ENCODE data around the gene EYS.
"Not testable (repeated sequence)": the region's sequence is repeated elsewhere in the genome, so short reads cannot be mapped to it uniquely, and the experiment has no call there.

EYS gene

DNA sequence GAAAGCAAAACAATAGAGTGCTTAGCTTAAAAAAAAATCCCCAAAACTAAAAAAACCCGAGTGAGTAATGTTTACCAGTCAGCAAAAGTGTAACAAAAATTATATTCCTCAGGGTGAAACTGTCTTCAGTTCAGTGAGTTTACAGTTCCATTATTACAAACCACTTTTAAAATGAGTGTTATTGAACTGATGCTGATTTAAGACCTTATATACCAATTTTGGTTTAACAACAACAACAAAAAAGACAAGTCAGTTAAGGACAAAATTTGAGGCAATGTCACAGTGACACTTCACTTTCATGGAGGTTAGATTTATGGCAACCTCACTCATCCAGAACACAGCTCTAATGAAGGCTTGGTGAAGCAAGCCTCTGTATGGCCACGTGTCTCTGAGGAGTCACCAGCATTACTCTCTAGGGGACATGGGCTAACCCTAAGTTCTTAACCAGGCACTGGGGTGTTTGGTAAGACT lies 1440.6 kb downstream of the EYS start:
- DNase-seq = no peak

DNA sequence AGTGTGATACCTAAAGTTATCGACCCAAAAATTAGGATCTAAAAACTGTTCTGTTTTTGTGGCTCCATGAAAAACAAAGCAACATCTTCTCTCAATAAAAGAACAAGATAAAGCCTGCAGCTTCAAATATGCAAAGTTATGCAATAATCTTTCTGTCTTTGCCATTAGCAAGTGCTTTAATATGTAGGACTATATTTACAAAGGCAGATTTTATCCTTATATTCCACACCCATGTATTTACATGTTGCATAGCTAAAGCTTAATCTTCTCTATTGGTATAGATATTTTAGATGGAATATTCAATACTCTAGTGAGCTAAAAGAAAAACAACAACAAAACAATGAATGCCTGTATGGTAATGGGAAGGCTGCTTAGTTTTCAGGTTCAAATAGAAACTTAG lies 1443.2 kb downstream of the EYS start:
- DNase-seq = no peak

DNA sequence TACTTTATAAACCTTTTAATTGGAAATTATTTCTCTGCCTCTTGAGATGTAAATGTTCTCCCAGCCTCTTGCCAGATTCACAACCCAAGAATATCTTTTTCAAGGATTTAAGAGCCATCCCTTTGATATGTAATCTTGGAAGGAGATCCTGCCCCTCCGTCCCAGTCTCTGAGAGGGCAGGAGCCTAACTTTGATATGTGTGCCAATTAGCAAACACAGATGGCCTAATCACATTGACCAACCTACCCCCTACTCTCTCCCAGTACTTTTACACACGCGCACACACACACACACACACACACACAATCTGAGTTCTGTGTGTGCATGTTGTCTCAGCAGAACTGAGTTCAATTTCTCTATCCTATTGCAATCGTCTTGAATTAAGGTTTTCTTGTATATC lies 1447.7 kb downstream of the EYS start:
- DNase-seq = no peak

DNA sequence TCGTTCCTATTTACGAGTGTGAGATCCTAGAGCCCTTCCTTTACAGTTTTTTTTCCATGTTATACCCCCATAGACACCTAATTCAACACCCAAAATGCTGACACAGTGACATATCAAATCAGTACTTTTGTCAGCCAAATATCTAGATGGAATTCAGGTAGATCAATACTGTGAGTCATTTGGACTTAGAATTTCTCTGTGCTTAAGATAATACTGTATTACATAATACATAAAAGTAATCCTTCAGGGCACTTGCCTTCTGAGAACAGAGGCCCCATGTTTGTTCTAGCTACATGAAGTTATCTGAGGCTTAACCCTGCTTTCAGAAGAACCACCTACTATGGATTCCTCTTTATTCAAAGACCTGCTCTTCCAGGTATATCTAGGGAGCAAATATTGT lies 1448.3 kb downstream of the EYS start:
- DNase-seq = no peak

DNA sequence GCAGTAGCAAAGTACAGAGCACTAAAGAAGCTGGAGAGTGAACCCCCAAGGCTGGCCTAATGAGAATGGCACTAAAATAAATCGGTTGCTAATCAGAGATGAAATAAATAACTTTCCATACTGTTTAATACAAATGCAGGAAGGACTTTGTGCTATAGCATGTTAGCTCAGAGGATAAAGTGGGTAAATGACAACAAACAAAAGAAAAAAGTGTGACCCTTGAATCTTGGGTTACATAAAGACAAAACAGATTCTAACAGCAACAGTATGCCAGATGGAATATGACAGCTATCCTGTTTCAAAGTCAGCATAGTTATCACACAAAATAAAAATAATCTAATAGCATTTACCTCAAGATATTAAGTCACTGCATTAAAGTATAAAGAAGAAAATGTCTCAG lies 1448.7 kb downstream of the EYS start:
- no peak for DNase-seq

DNA sequence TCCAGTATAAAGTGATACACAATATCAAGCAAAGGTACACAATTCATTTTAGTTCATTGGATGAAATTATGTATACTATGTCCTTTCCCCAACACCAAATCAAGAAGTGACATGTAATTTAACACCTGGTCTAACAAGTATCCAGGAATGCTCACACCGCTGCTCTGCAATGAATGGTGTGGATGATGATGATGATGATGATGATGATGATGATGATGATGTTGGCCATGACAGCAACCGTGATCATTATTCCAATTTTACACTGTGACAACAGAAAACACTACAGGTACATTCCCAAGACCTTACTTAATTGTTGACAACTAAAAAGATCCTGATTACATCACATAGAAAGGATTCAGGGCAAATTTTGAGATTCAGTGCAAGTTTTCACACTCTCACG lies 1449.4 kb downstream of the EYS start:
- DNase-seq = no peak

DNA sequence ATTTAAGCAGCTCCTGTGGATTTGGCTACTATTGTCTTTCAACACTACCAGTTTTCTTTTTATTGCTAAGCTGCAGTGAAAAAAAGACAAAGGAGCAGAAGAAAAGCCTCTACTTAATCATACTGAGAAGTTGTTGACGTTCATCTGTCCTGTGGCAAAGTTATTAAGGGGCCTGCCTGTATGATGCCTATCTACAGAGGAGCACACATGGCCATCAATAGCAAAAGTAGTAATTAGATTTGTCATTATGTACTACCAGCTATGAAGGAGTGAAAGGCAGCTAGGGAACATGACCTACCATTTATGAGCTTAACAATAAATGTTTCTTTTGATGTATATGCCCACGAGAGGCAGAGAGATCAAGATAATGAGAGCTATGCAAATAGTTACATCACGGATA lies 1450.5 kb downstream of the EYS start:
- no peak for DNase-seq

DNA sequence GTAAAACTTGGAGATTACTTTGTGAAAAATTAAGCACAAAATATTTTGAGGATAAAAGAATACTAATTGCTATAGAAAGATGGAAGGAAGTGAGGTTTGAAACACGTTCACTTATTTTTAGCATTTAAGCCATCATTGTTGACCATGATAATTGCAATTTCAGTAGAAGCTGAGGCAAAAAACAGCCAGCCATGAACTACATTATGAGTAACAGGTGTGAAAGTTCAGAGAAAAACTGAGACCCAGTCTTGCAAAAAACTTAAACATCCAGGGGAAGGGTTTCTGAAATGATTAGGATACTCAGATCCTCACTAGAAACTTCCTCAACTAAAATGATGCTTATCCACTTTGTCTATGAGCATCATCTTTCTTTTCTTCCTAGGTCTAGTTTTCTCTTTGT lies 1452.0 kb downstream of the EYS start:
- no peak for DNase-seq

DNA sequence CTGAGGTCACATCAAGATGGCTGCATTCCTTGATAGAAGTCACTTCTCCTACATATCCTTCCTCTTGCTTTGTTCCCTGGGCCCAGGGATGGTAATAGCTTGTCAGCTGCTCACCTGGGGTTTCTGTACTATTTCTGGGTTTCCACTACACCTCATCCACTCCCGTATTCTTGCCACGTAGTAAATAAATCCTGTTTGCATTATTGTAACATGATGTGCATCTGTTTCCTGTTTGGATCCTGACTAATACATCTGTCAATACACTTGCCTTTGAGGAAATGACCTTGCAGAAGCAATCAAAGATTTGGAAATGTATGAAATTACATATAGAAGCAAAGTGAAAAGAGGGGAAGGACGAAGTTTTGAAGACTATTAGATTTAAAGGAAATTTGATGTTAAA lies 1452.5 kb downstream of the EYS start:
- no peak for DNase-seq

DNA sequence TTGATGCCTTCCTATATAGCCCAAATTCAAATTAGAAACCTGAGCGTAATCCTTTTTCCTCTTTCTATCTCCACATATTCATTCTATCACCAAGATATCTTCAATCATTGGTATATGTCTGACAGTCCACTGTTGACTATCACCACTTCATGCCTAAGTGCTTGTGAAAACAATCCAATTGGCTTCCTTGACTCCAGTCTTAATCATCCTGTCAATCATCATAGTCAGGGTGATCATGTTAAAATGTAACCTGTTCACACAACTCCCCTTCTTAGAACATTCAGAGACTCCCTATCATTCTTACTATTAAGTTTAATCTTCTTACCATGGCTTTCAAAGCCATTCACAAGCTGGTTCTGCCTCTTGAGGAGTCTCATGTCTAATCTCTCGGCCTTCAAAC lies 1454.8 kb downstream of the EYS start:
- DNase-seq = no peak

DNA sequence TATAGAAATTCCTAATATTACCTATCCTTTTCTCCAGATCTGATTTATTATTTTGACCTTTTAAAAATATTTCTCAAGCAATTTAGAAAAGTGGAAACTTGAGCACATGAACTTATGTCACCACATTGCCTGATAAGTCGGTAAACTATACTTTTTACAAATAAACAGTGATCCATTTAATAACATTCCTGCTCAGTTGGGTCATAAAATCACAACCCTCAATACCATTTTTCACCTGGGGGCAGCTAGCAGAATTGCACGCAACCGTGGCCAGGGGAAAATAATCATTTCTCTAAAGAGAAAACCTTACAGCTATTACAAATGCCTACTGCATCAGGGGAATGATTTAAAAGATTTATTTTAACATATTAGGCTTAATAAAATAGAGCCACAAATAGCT lies 1456.9 kb downstream of the EYS start:
- DNase-seq = no peak

DNA sequence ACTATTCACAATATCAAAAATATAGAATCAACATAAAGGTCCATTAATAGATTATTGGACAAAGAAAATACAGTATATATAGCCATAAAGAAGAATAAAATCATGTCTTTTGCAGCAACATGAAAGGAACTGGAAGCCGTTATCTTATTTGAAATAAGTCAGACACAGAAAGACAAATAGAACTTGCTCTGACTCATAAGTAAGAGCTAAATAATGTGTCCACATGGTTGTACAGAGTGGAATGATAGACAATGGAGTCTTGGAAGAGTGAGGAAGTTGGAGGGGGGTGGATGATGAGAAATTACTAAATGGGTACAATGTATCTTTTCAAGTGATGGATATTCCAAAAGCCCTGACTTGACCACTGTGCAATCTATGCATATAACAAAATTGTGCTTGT lies 1457.9 kb downstream of the EYS start:
- no peak for DNase-seq

DNA sequence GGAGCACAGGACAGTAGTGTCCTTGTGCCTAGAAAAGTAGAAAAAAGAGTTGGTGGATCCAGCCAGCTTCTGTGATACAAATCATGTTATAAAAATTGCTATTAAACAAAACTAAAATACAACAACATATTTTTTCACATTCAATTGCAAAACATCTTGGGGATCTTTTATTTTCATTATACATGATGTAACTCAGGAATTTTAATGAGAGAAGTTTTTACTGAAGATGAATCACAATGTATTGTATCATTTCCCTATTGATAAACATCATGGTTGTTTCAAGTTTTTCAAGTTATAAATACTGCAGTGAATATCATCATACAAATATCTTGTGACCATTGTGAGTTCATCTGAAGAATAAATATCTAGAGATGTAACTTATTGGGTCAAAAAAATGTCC lies 1463.4 kb downstream of the EYS start:
- no peak for DNase-seq

DNA sequence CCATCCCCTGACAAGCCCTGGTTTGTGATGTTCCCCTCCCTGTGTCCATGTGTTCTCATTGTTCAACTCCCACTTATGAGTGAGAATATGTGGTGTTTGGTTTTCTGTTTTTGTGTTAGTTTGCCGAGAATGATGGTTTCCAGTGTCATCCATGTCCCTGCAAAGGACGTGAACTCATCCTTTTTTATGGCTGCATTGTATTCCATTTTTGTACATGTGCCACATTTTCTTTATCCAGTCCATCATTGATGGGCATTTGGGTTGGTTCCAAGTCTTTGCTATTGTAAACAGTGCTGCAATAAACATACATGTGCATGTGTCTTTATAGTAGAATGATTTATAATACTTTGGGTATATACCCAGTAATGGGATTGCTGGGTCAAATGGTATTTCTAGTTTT lies 1468.1 kb downstream of the EYS start:
- not testable (repeated sequence) for DNase-seq

DNA sequence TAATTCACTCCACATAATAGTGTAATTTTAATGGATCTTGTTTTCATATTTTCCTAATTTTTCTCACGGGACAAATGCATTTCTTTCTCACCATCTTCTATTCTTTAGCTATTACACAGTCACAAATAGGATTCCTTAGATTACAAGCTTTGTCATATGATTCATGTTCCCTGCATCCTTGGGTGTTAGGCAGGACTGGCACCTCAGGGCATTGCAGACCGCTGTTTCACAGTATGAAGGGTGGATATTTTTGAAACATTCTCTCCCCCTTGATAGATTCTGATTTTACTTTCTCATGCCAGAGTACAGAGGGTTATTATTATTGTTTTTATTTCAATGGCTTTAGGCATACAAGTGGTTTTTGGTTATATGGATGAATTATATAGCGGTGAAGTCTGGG lies 1469.0 kb downstream of the EYS start:
- DNase-seq = no peak

DNA sequence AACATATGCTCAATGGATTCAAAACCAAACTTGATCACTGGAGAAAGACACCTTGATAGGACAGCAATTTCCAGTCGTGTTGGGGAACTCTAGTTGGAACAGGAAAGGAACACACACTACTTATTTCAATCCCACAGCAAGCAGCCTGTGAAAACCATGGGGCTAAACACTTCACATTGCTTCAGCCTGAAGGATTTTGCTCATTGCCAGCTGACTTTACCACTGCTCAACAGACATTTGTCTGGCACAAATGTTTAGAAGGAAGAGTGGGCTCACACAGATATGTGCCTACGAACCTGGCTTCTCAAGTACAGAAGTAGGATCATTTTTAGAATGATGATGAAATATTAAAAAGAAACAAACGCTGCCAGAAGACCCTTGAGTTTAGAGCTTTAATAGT lies 1473.3 kb downstream of the EYS start:
- DNase-seq = no peak

DNA sequence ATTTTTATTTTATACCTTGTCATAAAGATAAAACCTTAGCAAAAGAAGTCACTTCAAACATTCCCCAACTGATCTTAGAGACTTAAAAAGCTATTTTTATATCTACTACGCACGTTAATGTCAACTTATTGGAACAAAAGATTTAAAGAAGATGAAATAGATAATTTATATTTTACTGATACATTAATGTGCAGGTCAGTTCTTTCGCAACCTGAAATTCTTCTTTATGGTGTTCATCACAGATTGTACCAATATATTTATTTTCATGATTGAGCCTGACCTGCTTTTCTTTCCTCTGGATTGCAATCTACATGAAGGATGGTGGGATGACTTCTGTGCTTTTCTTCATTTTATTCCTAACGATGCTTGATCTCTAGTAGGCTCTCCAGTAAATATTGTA lies 1475.1 kb downstream of the EYS start:
- no peak for DNase-seq

DNA sequence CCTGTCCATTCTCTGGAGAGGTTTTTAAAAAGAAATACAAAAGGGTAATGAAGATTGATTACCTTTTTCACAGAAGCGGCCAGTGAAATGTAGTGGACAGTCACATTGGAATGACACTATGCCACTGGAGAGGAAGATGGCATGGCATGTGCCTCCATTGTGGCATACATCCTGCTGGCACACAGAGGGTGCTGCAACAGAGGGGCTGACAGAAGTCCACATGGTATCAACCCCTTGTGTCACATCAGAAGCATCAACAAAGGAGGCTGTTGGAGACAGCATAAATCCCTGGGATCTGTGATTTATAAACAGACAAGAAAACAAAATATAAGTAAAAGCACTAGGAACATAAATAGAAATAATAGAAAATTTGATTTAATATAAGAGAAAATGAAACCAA lies 1476.5 kb downstream of the EYS start:
- no peak for DNase-seq

DNA sequence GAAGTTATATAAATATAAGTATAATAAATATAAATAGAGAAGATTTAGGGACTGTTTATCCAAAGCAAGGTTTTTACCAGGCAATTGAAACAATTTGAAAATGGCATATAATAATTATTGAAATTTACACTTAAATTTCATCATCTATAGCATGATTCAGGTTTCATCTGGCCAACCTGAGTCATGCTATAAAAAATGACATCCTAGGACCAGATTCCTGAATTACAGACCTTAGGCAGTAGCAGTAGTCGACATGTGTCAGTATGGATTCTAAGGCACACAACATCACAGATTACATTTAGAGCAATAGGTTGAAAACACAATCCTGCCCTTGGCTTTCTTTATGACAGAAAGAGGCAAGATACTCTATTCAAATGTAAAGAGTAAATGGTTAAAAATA lies 1479.2 kb downstream of the EYS start:
- no peak for DNase-seq

DNA sequence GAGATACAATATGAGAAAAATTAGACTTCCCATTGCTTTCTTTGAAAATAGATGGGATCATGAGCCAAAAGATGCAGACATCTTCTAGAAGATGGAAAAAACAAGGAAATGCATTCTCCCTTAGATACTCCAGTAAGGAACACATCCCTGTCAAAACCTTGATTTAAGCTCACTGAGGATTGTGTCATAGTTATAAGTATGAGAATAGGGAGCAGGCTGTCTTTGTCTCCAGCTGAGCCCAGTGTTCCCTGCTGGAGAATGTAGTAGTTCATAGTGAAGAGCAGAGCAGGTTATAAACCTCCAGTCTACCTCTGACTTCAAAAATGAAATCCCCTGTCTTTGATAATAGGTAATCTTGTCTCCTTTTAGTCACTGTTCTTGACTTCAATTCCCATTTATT lies 1481.5 kb downstream of the EYS start:
- no peak for DNase-seq

DNA sequence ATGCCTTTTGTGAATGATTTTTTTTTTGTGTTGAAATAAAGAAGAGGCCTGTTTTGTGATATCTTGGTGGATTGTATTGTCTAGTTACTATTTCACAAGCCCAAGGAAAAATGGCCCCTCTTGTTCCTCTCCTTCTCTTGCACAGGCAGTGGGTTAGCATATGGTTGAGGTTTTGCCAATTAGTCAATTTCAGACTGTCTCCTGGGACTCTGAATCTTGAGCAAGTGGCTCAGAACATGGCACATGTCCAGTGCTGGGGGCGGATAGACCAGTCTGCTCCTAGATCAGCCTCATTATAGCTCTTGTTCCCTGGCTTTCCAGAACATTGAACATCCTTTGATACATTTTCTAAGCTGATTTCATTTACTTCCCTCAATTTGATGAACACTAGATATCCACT lies 1482.2 kb downstream of the EYS start:
- no peak for DNase-seq

DNA sequence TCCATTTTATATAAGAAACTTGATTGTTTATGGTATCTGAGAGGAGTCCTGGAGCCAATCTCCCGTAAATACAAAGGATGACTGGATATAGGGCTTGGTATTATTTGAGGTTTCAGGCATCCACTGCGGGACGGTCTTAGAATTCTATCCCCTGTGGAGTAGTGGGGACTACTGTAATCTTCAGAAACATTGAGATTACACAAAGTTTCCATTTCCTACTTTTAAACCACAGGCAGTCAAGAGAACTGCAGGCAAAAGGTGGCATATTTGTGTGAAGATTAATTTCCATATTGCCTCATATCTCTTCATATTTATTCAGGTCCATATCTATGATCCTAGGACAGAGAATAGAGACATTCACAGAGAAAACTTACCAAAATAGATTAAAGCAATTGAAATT lies 1485.2 kb downstream of the EYS start:
- DNase-seq = no peak

DNA sequence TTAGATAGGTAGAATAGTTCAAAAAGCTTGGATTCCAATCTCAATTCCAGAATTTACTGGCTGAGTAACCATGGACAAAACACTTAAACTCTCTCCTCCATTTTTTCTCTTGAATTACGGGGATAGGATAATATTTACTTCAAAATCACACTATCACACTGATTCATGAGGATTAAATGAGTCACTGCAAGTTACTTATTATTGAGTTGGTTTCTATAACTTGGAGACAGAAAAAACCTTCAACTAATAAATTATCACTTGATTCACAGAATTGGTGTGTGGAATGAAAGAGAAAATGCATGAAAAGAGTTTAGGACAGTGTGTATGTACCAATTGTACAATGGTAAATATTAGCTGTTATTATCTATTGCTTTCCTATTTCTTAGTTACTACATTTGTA lies 1486.2 kb downstream of the EYS start:
- DNase-seq = no peak

DNA sequence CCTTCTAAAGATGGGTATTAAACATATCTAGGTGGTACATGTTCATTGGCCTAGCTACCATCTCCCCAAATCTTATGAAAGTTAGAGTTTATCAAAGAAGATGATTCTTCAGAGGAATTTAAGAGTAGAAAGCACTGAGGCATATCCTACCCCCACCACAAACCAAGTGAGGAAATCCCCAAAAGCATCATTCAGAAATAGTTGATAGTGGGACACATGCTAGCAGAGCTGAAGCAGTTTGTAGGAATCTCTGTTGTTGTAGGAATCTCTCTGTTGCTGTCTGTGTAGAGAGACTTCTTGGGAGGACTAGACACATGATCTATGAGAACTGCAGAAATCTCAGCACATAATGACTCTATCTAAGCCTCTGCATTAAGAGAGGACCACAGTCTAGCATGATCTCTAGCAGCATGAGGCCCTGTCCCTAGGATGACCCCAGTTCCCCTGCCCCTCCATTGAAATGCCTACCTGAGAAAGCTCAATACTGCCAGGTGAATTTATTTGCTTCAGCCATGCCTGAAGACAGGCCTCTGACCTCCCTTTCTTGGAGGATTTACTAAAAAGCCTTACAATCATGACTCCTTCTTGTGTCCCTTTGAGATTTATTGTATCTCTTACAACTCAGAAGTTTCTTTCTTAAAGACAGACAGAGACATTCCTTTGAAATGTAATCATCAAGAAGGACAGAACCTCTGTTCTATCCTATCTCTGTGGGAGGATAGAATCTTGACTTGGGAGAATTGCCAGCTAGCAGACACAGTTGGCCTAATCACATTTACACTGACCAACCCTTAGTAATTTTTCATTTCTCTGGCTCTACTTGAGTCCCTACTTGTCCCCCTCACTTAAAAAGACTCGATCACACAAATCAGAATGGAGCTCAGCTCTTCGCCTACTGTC lies 1489.1 kb downstream of the EYS start:
- DNase-seq = no peak

DNA sequence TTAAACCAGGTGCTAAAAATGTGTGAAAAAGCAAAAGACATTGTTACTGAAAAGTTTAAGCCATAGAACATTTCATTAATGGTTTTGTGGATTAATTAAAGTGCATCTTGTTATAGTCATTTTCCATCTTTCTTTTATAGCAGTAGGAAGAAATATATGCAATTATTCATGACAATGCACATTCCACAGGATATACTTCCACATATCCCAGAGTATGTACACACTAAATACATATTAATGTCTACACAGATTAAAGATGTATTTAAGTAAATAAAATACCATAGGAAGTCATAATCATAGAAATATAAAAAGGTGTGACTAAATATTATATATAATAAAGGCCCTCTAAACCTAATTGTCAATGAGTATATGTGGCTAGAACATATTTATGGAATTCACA lies 1492.7 kb downstream of the EYS start:
- no peak for DNase-seq
